HG02970 (cell line): Measurements from ENCODE around the gene RABEPK.
"Not testable (repeated sequence)": the region's sequence is repeated elsewhere in the genome, so short reads cannot be mapped to it uniquely, and the experiment has no call there.

Experiments used
- ATAC-seq: cut with Tn5 transposase; IDR thresholded peaks from one replicate; pipeline ENCODE4 v1.9.1; 2021; ENCODE audit warnings: mild to moderate bottlenecking, moderate library complexity, moderate number of reproducible peaks; ENCODE audit not compliant: unreplicated experiment, low FRiP score

The RABEPK gene

GRCh38 chr9:125194466-125194865, 5.9 kb upstream of the RABEPK start:
- not testable (repeated sequence) for ATAC-seq

- ATAC-seq = not testable (repeated sequence)
Observed at GRCh38 chr9:125195591-125195990, 4.8 kb upstream of the RABEPK start.

GRCh38 chr9:125202846-125203618, 2.7 kb downstream of the RABEPK start:
- ATAC-seq = no peak

GRCh38 chr9:125204477-125204876, 4.1 kb downstream of the RABEPK start:
- no peak for ATAC-seq

GRCh38 chr9:125214186-125214585, 13.8 kb downstream of the RABEPK start:
- no peak for ATAC-seq

- no peak for ATAC-seq
Observed at GRCh38 chr9:125218621-125219020, 18.3 kb downstream of the RABEPK start.

- ATAC-seq = not testable (repeated sequence)
Observed at GRCh38 chr9:125224858-125225257, 24.5 kb downstream of the RABEPK start.

GRCh38 chr9:125227761-125228160, 27.4 kb downstream of the RABEPK start:
- ATAC-seq = no peak

- ATAC-seq = no peak
Observed at GRCh38 chr9:125233678-125234077, 33.3 kb downstream of the RABEPK start.

GRCh38 chr9:125234099-125234498, 33.8 kb downstream of the RABEPK start:
- ATAC-seq = not testable (repeated sequence)

- ATAC-seq = no peak
Observed at GRCh38 chr9:125235804-125236519, 35.6 kb downstream of the RABEPK start.

- not testable (repeated sequence) for ATAC-seq
Observed at GRCh38 chr9:125236520-125237159, 36.3 kb downstream of the RABEPK start.

GRCh38 chr9:125238127-125238914, 38.0 kb downstream of the RABEPK start:
- no peak for ATAC-seq

- ATAC-seq = no peak
Observed at GRCh38 chr9:125238915-125239446, 38.6 kb downstream of the RABEPK start.

- ATAC-seq = no peak
Observed at GRCh38 chr9:125239631-125240597, 39.6 kb downstream of the RABEPK start.

- ATAC-seq = no peak
Observed at GRCh38 chr9:125240649-125240999, 40.3 kb downstream of the RABEPK start.

- ATAC-seq = peak; percentile 91
Observed at GRCh38 chr9:125241000-125241862, 40.9 kb downstream of the RABEPK start, which contains the start of gene HSPA5. TSS of gene HSPA5 (minus strand) at chr9:125241343. CDS start at chr9:125241126, 217 bp downstream.
